ENCODE measurements around the gene FSCN2.

GRCh38 chr17:81484195-81484979 is 43.8 kb upstream of the FSCN2 start:
- TF ChIP-seq CTCF (conservative IDR thresholded peaks at IDR 0.05; ENCODE audit: low read length) (peak; percentile 80), EZH2phosphoT487 (IDR thresholded peaks at IDR 0.05; ENCODE audit: borderline replicate concordance) (no peak)

Measured in Loucy (cell line).